G401 (cell line): ENCODE data around the gene C17orf107. TPM values are rescaled to one million over a fixed set of nuclear protein-coding genes. Genes with fewer than 3 reads are reported as not detected.
A peak's percentile ranks its signal among the peaks of the same experiment; 100 is the strongest.

Experiments
- DNase-seq: peaks from one replicate; pipeline ENCODE4 v3.0.0-alpha.2; 2015; ENCODE audit warnings: low spot score
- in situ Hi-C: cut with HindIII; loops from 2 replicates; pipeline ENCODE4 v1.10.0; 2016; ENCODE audit warnings: low sequenced_read_pairs, mixed read lengths
- total RNA-seq: library from RNA; depleted of rRNA; stranded (reverse); fragments of >200 nt; shearing (Covaris generic); gene quantifications from 2 replicates; pipeline ENCODE4 v1.2.3, GENCODE V29; 2014; rRNA removed

C17orf107 gene
- total RNA-seq, 1 experiment from 2014 or later: not detected

GRCh38 chr17:4944554-4945175 is 45.3 kb downstream of the C17orf107 start:
- no peak for DNase-seq
- in situ Hi-C loops: no loop called here

GRCh38 chr17:4945176-4945943 is 46.0 kb downstream of the C17orf107 start:
- DNase-seq: peak; percentile 23
- in situ Hi-C loops: no loop called here

DNA sequence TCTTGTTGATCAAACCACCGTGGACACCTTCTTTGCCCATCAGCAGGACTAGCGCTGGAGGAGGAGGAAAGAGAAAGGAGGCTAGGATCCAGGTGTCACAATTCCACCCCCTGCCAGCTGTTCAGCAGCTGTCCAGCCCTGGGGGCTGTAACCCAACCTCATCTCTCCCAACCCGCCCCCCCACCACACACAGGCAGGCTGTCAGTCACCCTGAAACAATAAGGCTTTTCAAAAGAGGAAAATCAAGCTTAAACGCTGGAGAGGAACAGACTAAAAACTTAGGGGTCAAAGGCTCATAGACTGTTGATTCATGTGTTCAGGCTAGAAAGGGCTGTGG is 46.6 kb downstream of the C17orf107 start:
- in situ Hi-C loops: no loop called here

DNA sequence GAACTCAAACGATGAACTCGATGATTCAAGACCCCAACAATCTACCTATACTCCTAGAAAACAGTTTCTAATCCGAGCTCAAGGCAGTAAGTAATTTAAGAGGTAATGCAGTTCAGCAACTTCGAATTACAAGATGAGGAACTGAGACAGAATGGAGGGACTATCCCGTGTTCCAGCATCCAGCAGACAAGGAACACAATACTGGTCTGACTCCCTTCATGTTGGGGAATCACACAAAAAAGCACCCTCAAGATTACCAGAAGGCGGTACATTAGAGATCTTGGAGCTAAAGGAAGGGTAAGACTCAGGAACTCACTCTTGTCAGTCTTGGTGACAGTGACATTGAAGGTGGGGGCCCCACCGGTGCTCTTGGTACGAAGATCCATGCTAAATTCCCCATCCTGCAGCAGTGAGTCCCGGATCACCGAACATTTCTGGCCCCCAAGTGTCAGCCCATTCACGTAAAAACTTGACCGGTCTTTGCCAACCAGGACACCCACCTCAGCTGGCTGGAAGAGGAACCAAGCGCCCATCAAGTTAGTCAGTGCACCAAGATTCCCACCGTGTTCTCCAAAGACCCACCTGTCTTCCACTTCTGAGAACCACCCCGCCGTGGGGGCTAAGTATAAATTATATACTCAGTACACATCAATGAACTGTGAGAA is 47.1 kb downstream of the C17orf107 start:
- in situ Hi-C loops: no loop called here
- DNase-seq: no peak

More for the DNA sequence above, 46.6 kb downstream of the C17orf107 start:
- no peak for DNase-seq

DNA sequence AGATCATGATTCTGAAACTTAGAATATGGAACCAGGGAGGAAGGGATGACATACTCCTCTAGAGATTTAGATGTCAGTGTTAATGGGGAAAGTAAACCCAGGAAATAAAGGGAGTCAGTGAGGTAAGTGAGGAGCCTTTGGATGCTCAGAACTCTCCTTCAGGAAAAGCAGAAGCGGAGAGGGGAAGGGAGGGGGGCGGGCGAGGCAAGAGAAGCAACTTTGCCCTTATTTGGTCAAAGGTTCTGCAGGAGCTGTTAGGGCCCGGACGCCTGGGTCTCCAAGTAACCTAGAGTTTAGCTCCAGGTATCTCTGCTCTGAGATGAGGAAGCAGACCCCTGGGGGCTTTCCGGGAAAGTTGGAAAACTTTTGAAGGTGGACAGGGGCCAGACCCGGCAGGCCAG is 47.7 kb downstream of the C17orf107 start:
- in situ Hi-C loops: no loop called here
- DNase-seq: no peak

DNA sequence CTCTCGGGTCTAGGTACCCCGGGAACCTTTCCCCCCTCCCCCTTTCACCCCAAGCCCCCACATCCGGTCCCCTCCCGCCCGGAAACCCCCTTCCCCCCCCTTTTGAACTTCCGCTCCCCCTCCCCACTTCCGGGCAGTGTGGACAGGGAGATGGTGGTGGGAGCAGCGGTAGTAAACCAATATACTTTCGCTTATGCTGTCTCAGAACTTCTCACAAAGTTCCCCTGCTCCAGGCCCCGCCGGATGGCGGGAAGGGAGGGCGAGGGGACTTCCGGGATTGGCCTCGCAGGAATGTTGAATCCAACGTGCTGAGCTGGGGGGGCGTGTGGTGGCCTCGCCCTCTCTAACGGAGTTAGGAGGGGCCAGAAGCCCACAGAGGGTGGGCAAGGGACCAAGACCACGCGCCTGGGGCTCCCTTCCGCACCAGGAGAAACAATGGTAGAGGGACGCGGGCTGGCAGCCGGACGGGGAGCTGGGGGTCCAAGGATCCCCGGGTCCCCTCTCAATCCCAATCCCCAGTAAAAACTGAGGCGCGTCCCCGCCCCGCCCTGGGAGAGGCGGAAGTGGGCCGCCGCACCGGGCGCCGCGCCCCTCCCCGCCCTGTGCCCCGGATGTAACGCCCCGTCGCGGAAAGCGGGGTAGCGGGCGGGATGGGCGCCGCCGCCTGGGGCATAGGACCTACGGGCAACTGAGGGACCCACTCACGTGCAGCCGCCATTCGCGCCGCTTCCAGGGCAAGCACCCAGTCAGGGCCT is 48.3 kb downstream of the C17orf107 start:
- in situ Hi-C loops: no loop called here

DNA sequence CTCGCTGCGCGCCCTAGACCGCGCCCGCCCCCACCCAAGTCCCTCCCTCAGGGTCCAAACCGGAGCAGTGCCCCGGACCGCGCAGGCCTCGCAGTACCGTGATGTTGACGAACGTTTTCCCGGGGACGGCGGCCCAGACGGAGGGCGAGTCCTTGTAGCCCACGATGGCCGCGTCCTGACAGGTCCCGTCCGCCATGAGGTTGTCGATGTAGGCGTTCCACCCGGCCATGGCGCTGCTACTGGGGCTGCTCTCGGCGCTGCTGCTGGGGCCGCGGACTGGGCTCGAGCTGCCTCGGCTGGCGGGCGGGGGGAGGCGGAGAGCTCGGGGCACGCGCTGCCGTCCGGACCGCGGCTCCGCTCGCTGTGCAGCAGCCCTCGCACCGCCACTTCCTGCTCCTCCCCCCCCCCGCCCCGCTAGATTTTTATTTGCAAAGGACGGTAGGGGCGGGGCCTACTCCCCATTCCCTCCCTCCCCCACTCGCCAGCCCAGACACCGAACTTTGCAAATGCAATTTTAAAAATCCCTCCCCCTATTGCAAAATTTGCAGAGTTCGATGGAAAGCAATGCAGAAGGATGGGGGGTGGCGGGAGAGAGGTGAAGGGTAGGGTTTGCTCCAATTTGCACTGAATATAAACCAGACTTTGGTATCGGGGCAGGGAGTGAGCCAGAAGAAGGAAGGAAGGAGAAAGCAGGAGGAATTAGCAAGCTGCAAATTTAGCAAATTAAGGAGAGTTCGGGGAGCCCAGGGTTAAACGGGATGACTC is 49.0 kb downstream of the C17orf107 start, which contains the start of gene PFN1:
Gene PFN1 (minus strand): TSS at position 365 of the 765 bp plus-strand sequence. CDS start 136 bp downstream, at position 229.
- in situ Hi-C loops: no loop called here
- peak; percentile 90 for DNase-seq

More for the DNA sequence above, 48.3 kb downstream of the C17orf107 start:
- DNase-seq: peak; percentile 27

GRCh38 chr17:4948931-4949320 is 49.6 kb downstream of the C17orf107 start:
- in situ Hi-C loops: no loop called here
- DNase-seq: peak; percentile 84

DNA sequence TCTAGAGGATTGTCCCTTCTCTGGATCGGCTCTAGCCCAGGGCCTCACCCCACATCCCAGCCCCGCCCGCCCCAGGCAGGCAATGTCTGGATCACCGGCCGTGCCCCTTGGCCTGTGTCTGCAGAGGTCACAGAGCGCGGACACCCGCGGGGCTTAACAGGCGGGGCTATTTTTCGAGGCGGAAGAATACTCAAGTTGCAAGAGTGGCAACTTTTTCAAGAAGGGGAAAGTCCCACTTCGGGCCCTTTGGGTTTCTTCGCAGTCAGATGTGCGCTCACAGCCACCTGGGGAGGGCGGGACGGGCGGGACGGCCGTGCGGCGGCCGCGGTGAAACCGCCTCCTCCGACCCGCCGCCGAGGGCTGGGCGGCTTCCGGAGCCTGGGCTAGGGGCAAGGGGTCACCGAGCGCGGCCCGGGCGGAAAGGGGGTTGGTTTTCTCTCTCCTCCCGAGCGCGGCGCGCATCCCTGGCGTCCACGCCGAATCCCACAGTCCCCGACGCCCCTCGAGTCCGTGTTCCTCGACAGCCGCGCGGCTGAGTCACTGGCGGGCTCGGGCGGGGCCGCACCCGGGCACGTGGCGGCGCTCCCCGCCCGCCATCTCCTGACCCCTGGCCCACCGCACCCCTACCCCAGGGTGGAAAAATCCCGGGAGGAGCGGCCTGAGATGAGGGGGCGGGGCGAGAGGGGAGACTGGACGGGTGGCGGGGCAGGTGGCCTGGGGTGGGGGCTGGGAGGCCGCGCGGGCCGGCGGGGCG is 50.2 kb downstream of the C17orf107 start:
- peak; percentile 25 for DNase-seq
- in situ Hi-C loops: no loop called here

- DNase-seq: peak; percentile 25
- in situ Hi-C loops: no loop called here
Observed at GRCh38 chr17:4950075-4950745, 50.9 kb downstream of the C17orf107 start.

DNA sequence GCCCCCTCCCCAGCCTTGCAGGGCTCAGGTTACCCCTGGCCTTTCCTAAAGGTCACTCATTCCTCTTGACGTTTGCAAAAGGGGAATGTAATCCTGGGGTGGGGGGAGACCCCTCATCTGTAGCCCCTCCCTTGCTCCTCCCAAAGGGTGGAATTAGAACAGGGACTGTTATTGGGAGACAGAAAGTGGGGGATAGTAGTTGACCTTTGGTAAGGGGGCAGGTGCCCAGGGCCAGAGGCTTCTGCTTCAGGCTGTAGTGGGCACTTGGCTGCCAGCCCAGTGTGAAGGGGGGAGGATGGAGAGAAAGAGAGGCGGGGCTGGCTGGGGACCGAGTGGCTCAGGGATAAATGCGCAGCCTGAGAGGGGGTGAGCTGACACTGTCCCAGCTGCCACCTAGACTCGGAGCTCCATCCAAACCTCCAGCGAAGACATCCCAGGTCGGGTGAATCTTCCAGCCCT is 51.4 kb downstream of the C17orf107 start, which contains the start of gene ENO3:
Gene ENO3 (plus strand): TSS at position 374 of the 459 bp plus-strand sequence. CDS start 711 bp downstream, outside the sequence.
- in situ Hi-C loops: no loop called here
- DNase-seq: peak; percentile 27

- DNase-seq: peak; percentile 32
- in situ Hi-C loops: no loop called here
Observed at GRCh38 chr17:4951486-4951885, 52.1 kb downstream of the C17orf107 start.

Other genes with a start within 250 kb of the C17orf107 start
- gene PELP1, start 195.4 kb upstream of the C17orf107 start, total RNA-seq: 40.1 and 53.6 TPM in 2 replicates
- 38.1 and 45.1 TPM in 2 replicates for gene ARRB2, start 188.9 kb upstream of the C17orf107 start, total RNA-seq
- gene MED11, start 168.1 kb upstream of the C17orf107 start, total RNA-seq: 24.3 and 29.8 TPM in 2 replicates
- gene ZMYND15, start 159.7 kb upstream of the C17orf107 start, total RNA-seq: 0.68 TPM in 1 of 2 replicates, not detected in the other
- 0.86 TPM in 1 of 2 replicates, not detected in the other for gene CXCL16, start 159.6 kb upstream of the C17orf107 start, total RNA-seq
- not detected in 2 replicates for gene TM4SF5, start 127.7 kb upstream of the C17orf107 start, total RNA-seq
- not detected in 2 replicates for gene VMO1, start 113.2 kb upstream of the C17orf107 start, total RNA-seq
- not detected in 2 replicates for gene GLTPD2, start 110.6 kb upstream of the C17orf107 start, total RNA-seq
- 390 and 445 TPM in 2 replicates for gene PSMB6, start 103.4 kb upstream of the C17orf107 start, total RNA-seq
- 20.9 and 28.4 TPM in 2 replicates for gene PLD2, start 92.4 kb upstream of the C17orf107 start, total RNA-seq
- gene MINK1, start 66.2 kb upstream of the C17orf107 start, total RNA-seq: 33.8 and 48.3 TPM in 2 replicates
- gene CHRNE, start 3.6 kb downstream of the C17orf107 start, total RNA-seq: not detected in 2 replicates
- not detected in 2 replicates for gene GP1BA, start 32.7 kb downstream of the C17orf107 start, total RNA-seq
- 111 and 132 TPM in 2 replicates for gene SLC25A11, start 40.5 kb downstream of the C17orf107 start, total RNA-seq
- 86.0 and 97.4 TPM in 2 replicates for gene RNF167, start 40.7 kb downstream of the C17orf107 start, total RNA-seq
- gene PFN1, start 49.0 kb downstream of the C17orf107 start, total RNA-seq: 563 and 707 TPM in 2 replicates
- gene ENO3, start 51.6 kb downstream of the C17orf107 start, total RNA-seq: 52.8 and 75.4 TPM in 2 replicates
- 32.3 and 59.7 TPM in 2 replicates for gene SPAG7, start 68.3 kb downstream of the C17orf107 start, total RNA-seq
- 6.9 and 16.9 TPM in 2 replicates for gene CAMTA2, start 88.1 kb downstream of the C17orf107 start, total RNA-seq
- gene INCA1, start 98.0 kb downstream of the C17orf107 start, total RNA-seq: 0.14 TPM in 1 of 2 replicates, not detected in the other
- gene KIF1C, start 98.4 kb downstream of the C17orf107 start, total RNA-seq: 75.6 and 95.9 TPM in 2 replicates
- not detected in 2 replicates for gene SLC52A1, start 135.9 kb downstream of the C17orf107 start, total RNA-seq
- not detected in 2 replicates for gene ZFP3, start 178.9 kb downstream of the C17orf107 start, total RNA-seq
- 10.1 and 11.8 TPM in 2 replicates for gene ZNF232, start 212.3 kb downstream of the C17orf107 start, total RNA-seq
- gene USP6, start 216.5 kb downstream of the C17orf107 start, total RNA-seq: not detected in 2 replicates